ENCODE measurements around the gene SUPV3L1. TPM values are rescaled to one million over a fixed set of nuclear protein-coding genes. Genes with fewer than 3 reads are reported as not detected.
"Not testable (repeated sequence)": the region's sequence is repeated elsewhere in the genome, so short reads cannot be mapped to it uniquely, and the experiment has no call there.

Gene SUPV3L1
- total RNA-seq, 1 donor from 2014 or later: 38.0 TPM

DNA sequence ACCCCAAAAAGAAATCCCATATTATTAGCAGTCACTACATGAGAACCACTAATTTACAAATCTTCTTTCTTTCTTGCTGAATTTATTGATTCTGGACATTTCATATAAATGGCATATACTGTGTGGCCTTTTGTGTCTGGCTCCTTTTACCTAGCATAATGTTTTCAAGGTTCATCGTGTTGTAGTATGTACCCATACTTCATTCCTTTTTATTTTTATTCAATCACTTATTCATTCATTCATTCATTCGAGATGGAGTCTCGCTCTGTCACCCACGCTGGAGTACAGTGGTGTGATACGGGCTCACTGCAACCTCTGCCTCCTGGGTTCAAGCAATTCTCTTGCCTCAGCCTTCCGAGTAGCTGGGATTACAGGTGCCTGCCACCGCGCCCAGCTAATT is 34.2 kb upstream of the SUPV3L1 start:
- no peak for DNase-seq (ENCODE audit: low read depth)
- TF ChIP-seq, protein P1, sequence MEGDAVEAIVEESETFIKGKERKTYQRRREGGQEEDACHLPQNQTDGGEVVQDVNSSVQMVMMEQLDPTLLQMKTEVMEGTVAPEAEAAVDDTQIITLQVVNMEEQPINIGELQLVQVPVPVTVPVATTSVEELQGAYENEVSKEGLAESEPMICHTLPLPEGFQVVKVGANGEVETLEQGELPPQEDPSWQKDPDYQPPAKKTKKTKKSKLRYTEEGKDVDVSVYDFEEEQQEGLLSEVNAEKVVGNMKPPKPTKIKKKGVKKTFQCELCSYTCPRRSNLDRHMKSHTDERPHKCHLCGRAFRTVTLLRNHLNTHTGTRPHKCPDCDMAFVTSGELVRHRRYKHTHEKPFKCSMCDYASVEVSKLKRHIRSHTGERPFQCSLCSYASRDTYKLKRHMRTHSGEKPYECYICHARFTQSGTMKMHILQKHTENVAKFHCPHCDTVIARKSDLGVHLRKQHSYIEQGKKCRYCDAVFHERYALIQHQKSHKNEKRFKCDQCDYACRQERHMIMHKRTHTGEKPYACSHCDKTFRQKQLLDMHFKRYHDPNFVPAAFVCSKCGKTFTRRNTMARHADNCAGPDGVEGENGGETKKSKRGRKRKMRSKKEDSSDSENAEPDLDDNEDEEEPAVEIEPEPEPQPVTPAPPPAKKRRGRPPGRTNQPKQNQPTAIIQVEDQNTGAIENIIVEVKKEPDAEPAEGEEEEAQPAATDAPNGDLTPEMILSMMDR (conservative IDR thresholded peaks at IDR 0.05; ENCODE audit: low read depth, low read length): no peak

DNA sequence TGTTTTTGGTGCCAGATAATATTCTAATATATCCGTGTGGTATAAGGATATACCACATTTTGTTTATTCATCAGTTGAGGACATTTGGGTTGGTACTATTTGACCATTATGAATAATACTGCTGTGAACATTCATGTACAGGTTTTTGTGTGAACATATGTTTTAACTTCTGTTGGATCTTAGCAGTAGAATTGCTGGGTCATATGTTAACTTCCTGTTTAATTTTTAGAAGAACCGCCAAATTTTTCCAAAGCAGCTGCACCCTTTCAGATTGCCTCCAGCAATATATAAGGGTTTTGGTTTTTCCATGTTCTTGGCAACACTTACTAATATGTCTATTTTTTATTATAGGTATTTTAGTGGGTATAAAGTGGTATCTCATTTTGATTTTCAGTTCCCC is 33.3 kb upstream of the SUPV3L1 start:
- TF ChIP-seq, protein P1 (conservative IDR thresholded peaks at IDR 0.05; ENCODE audit: low read depth, low read length): no peak
- no peak for DNase-seq (ENCODE audit: low read depth)
- no peak overlapping the region for H3K4me3 ChIP-seq (ENCODE audit: low read depth, low read length)

More for the DNA sequence above, 34.2 kb upstream of the SUPV3L1 start:
- no peak overlapping the region for H3K4me3 ChIP-seq (ENCODE audit: low read depth, low read length)

DNA sequence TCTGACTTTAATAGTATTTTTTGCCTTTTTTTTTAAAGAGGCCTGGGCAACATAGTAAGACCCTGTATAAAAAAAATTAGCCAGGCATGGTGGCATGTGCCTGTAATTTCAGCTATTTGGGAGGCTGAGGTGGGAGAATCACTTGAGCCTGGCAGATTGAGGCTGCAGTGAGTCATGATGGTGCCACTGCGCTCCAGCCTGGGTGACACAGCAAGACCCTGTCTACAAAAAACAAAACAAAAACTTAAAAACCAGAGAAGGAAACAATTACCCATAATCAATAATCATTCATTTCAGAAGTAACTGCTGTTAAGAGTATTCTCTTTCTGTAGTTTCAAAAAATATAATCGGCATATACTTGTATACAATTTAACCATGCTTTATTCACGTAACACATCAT is 28.1 kb upstream of the SUPV3L1 start:
- H3K4me3 ChIP-seq (ENCODE audit: low read depth, low read length): no peak overlapping the region
- DNase-seq (ENCODE audit: low read depth): no peak
- TF ChIP-seq, protein P1 (conservative IDR thresholded peaks at IDR 0.05; ENCODE audit: low read depth, low read length): no peak

DNA sequence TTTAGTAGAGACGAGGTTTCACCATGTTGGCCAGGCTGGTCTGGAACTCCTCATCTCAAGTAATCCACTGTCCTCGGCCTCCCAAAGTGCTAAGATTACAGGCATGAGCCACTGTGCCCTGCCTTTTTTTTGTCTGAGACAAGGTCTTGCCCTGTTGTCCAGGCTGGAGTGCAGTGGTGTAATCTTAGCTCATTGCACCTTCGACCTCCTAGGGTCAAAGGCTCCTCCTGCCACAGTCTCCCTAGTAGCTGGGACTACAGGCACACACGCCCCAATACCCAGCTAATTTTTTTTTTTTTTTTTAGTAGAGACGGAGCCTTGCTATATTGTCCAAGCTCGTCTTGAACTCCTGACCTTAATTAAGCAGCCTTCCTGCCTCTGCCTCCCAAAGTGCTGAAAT is 26.8 kb upstream of the SUPV3L1 start:
- TF ChIP-seq, protein P1 (conservative IDR thresholded peaks at IDR 0.05; ENCODE audit: low read depth, low read length): no peak
- H3K4me3 ChIP-seq (ENCODE audit: low read depth, low read length): no peak overlapping the region
- no peak for DNase-seq (ENCODE audit: low read depth)

DNA sequence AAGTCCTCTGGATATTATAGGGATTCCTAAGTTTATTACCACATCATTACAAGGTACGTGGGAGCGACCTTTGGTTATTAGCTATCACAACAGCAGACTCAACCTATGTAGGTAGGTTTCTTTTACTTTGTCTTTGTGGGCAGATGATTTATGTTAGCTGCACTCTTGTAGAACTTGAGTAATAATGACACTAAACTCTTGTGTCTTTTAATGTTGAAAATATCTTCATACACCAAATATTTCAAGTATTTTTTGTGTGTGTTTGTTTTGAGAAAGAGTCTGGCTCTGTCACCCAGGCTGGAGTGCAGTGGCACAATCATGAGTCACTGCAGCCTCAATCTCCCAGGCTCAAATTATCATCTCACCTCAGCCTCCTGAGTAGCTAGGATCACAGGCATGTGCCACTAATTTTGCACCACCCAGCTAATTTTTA is 19.2 kb upstream of the SUPV3L1 start:
- H3K4me3 ChIP-seq (ENCODE audit: low read depth, low read length): no peak overlapping the region
- DNase-seq (ENCODE audit: low read depth): no peak
- TF ChIP-seq, protein P1 (conservative IDR thresholded peaks at IDR 0.05; ENCODE audit: low read depth, low read length): no peak

DNA sequence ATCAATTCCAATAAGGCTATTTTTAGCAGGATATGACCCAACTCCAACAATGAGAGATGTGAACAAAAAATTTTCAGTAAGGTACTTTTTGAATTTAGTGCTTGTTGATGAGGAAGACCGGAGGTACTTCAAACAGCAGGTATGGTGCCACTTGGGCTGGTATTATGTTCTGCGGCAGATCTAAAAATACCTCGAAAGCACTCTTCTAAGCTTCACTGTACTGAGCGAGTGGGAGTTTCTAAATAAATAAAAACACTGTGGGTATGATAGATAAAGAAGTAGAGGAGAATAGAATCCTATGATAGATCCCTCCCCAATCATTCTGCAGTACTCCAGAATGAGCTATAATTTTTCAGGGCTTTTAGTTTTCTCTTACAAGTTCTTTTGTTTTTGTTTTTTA is 11.5 kb upstream of the SUPV3L1 start:
- H3K4me3 ChIP-seq (ENCODE audit: low read depth, low read length): no peak overlapping the region
- TF ChIP-seq, protein P1 (conservative IDR thresholded peaks at IDR 0.05; ENCODE audit: low read depth, low read length): no peak
- no peak for DNase-seq (ENCODE audit: low read depth)

DNA sequence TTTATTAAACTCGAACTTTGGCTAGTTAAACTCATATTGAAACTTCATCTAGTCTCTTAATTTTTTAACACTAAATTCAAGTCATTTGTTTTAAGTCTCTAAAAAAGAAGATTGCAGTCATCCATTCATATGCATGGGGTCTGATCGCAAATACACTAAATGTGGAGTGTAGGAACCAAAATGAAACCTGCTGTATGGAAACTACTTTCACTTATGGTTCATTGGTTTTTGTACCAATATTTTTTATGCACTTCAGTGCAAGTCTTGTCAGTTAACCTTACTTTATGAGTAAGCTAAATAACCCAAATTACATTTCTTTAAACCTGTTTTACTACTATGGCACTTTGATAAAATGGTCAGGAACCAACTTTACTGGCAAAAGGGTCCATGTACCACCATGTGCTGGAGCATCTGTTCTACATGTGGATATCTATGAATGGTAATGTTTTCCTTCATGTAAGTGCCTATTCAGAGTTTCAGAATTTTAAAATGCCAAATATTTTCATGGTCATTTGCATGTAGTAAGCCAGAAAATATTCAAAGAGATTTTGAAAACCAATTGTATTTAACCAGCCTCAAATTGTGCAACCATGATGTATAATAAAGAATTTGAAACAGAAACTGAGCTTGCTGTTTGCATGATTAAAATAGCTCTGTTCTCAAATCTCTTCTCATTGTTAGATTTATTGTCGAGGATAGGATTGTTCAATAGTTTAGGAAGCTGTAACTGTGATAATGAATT is 7.6 kb upstream of the SUPV3L1 start:
- H3K4me3 ChIP-seq (ENCODE audit: low read depth, low read length): no peak overlapping the region
- no peak for DNase-seq (ENCODE audit: low read depth)
- TF ChIP-seq, protein P1 (conservative IDR thresholded peaks at IDR 0.05; ENCODE audit: low read depth, low read length): no peak

DNA sequence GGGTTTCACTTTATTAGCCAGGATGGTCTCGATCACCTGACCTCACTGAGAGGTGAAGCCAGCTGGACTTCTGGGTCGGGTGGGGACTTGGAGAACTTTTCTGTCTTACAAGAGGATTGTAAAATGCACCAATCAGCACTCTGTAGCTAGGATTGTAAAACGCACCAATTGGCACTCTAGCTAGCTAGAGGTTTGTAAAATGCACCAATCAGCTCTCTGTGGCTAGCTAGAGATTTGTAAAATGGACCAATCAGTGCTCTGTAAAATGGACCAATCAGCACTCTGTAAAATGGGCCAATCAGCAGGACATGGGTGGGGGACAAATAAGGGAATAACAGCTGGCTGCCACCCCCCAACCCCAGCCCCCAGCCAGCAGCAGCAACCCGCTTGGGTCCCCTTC is 4.7 kb upstream of the SUPV3L1 start:
- DNase-seq (ENCODE audit: low read depth); H3K4me3 ChIP-seq (ENCODE audit: low read depth, low read length): not testable (repeated sequence)
